HUES64 (cell line): Measurements from ENCODE around the gene TMEM171. TPM values are rescaled to one million over a fixed set of nuclear protein-coding genes. Genes with fewer than 3 reads are reported as not detected.

Experiments used
- H3K27ac ChIP-seq: 2 replicates; pipeline ENCODE4 v1.7.0; 2013; ENCODE audit warnings: low read depth, low read length, inconsistent platforms
- H3K27me3 ChIP-seq: 2 replicates; pipeline ENCODE4 v1.6.1; 2013; ENCODE audit warnings: mild to moderate bottlenecking, low read length; ENCODE audit not compliant: insufficient read depth
- H3K36me3 ChIP-seq: 2 replicates; pipeline ENCODE4 v1.6.1; 2013; ENCODE audit warnings: mild to moderate bottlenecking, low read length; ENCODE audit not compliant: insufficient read depth
- H3K4me1 ChIP-seq: 2 replicates; pipeline ENCODE4 v1.6.1; 2013; ENCODE audit warnings: mild to moderate bottlenecking, low read length, moderate library complexity; ENCODE audit not compliant: insufficient read depth
- H3K4me3 ChIP-seq: 2 replicates; pipeline ENCODE4 v1.5.1; 2013; ENCODE audit warnings: mild to moderate bottlenecking, low read length, moderate library complexity
- H3K9ac ChIP-seq: 2 replicates; pipeline ENCODE4 v1.6.1; 2013; ENCODE audit warnings: mild to moderate bottlenecking, low read depth, low read length
- H3K9me3 ChIP-seq: 2 replicates; pipeline ENCODE4 v1.6.1; 2013; ENCODE audit warnings: low read depth, low read length; ENCODE audit not compliant: insufficient read depth
- WGBS: fragments of 150-250, 120-280 bp; methylation state at CpG from one replicate; pipeline ENCODE4 v1.1.7; 2013; ENCODE audit warnings: missing lambda C conversion rate; 5-methylcytosine and 5-hydroxymethylcytosine counted together
- polyA plus RNA-seq, 2 experiments: library from polyadenylated mRNA; stranded (reverse); fragments of 50-300 nt; gene quantifications; one replicate each; pipeline ENCODE4 v1.2.3, GENCODE V29; 2013

The TMEM171 gene, protein sequence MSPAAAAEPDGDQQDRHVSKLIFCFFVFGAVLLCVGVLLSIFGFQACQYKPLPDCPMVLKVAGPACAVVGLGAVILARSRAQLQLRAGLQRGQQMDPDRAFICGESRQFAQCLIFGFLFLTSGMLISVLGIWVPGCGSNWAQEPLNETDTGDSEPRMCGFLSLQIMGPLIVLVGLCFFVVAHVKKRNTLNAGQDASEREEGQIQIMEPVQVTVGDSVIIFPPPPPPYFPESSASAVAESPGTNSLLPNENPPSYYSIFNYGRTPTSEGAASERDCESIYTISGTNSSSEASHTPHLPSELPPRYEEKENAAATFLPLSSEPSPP
- 0.55 TPM for polyA plus RNA-seq (2013, experiment 1 of 2)
- polyA plus RNA-seq (2013, experiment 2 of 2): 0.95 TPM

DNA sequence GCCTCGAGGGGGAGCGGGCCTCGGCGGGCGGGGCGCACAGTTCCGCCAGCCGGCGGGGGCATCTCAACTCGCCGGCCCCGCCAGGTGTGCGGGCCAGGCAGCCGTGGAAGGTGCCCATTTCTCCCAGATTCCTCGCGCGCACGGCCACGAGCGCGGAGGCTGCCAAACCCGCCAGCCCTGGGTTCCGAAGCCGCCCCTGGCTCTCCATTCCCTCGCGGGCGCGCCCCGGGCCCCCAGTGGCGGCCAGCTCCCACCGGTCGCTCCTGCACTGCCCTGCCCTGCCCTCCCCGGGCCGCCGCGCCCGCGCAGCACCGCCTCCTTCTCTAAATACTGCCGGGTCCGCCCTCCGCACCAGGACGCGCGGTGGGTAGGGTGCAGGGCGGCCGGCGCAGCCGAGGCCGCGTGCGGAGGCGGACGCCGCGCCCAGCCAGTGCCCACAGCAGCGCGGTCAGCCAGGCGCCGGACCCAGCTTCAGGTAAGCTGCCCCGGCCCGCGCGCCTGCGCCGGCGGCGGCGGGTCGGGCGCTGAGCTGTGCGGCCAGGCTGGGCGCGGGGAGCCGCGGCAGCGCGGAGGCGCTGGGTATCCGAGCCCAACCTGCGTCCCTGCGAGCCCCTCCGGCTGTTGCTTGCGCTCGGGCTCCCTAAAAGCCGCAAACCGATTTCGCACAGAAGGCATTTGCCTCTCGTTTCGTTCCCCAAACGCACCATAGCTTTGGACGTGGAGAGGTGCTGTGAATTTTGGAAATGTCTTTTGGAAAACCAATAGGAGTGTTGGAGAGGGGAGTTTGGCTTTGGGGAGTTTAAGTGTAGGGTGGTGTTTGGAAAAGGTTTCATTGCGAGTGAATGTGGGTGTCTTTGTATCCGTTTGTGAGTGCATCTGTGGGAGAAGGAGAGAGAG is at the start of gene TMEM171:
Gene TMEM171 (plus strand): TSS at position 354 of the 897 bp plus-strand sequence. CDS start 2,799 bp downstream, outside the sequence.
- Histone ChIP-seq H3K4me1 (peaks cover 3% of the 10 kb centered on the region; the same call in 1 of the 2 replicates), H3K36me3 (no peaks in the 10 kb centered on the region), H3K9me3 (no peaks in the 10 kb centered on the region), H3K27me3 (peaks cover 63% of the 10 kb centered on the region), H3K9ac (peak within 1 kb of the TSS; percentile 23), H3K27ac (no peak within 1 kb of the TSS), H3K4me3 (peak within 1 kb of the TSS; percentile 64)
- under 1% methylated on average over 94 of the region's 94 CpGs for WGBS

- H3K27me3 ChIP-seq: no peaks in the 10 kb centered on the region
- WGBS: 91% methylated on average over 4 of the region's 4 CpGs
- no peak overlapping the region for H3K4me3 ChIP-seq
- no peaks in the 10 kb centered on the region for H3K9me3 ChIP-seq
- H3K9ac ChIP-seq: no peak overlapping the region
- no peak overlapping the region for H3K27ac ChIP-seq
- no peaks in the 10 kb centered on the region for H3K4me1 ChIP-seq
- peaks cover 9% of the 10 kb centered on the region for H3K36me3 ChIP-seq
Observed at GRCh38 chr5:73081093-73081492, 39.3 kb upstream of the TMEM171 start.

GRCh38 chr5:73088026-73088425 is 32.3 kb upstream of the TMEM171 start:
- H3K4me1 ChIP-seq: no peaks in the 10 kb centered on the region
- WGBS: 93% methylated on average over 3 of the region's 4 CpGs
- H3K4me3 ChIP-seq: no peak overlapping the region
- peaks cover 5% of the 10 kb centered on the region for H3K36me3 ChIP-seq
- no peaks in the 10 kb centered on the region for H3K27me3 ChIP-seq
- no peak overlapping the region for H3K9ac ChIP-seq
- no peak overlapping the region for H3K27ac ChIP-seq
- H3K9me3 ChIP-seq: no peaks in the 10 kb centered on the region

DNA sequence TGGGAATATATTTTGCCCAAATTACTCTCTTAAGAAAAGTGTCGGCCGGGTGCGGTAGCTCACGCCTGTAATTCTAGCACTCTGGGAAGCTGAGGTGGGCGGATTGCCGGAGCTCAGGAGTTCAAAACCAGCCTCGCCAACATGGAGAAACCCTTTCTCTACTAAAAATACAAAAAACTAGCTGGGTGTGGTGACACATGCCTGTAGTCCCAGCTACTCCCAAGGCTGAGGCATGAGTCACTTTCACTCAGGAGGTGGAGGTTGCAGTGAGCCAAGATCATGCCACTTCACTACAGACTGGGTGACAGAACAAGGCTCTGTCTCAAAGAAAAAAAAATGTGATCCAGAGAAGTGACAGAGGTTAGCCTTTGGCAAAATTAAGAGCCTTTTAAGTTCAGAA is 26.4 kb upstream of the TMEM171 start:
- peaks cover 10% of the 10 kb centered on the region; the same call in 1 of the 2 replicates for H3K9me3 ChIP-seq
- 93% methylated on average over 7 of the region's 7 CpGs for WGBS
- H3K4me1 ChIP-seq: no peaks in the 10 kb centered on the region
- no peak overlapping the region for H3K27ac ChIP-seq
- H3K27me3 ChIP-seq: no peaks in the 10 kb centered on the region
- no peak overlapping the region for H3K4me3 ChIP-seq
- H3K36me3 ChIP-seq: no peaks in the 10 kb centered on the region
- no peak overlapping the region for H3K9ac ChIP-seq

- Histone ChIP-seq H3K4me3 (no peak overlapping the region), H3K36me3 (no peaks in the 10 kb centered on the region), H3K9me3 (peaks cover 10% of the 10 kb centered on the region; the same call in 1 of the 2 replicates), H3K9ac (no peak overlapping the region), H3K27me3 (no peaks in the 10 kb centered on the region), H3K27ac (no peak overlapping the region), H3K4me1 (no peaks in the 10 kb centered on the region)
- WGBS: 100% methylated on average over 1 of the region's 1 CpG
Observed at GRCh38 chr5:73094415-73094814, 26.0 kb upstream of the TMEM171 start.

- H3K27ac ChIP-seq: no peak overlapping the region
- no peaks in the 10 kb centered on the region for H3K36me3 ChIP-seq
- no peaks in the 10 kb centered on the region for H3K27me3 ChIP-seq
- H3K9ac ChIP-seq: no peak overlapping the region
- H3K4me3 ChIP-seq: no peak overlapping the region
- no peaks in the 10 kb centered on the region for H3K4me1 ChIP-seq
- peaks cover 10% of the 10 kb centered on the region; the same call in 1 of the 2 replicates for H3K9me3 ChIP-seq
- WGBS: 90% methylated on average over 6 of the region's 6 CpGs
Observed at GRCh38 chr5:73095564-73096238, 24.7 kb upstream of the TMEM171 start.

DNA sequence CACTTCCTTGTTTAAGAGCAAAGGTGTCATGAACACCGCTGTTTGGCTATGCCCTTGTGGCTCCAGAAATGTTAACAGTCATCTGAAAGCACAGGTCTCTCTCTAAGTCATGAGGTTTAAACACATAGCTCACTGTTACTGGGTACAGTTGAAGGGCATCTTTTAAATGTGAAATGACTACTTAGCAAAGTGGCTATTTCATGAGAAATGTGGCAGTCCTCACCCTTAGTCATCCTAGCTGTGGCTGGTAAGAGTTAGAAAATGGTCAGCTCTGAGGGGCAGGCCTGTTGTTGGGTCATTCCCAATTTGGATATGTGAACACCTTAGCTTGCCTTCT is 24.2 kb upstream of the TMEM171 start:
- Histone ChIP-seq H3K27ac (no peak overlapping the region), H3K36me3 (no peaks in the 10 kb centered on the region), H3K27me3 (no peaks in the 10 kb centered on the region), H3K4me1 (no peaks in the 10 kb centered on the region), H3K4me3 (no peak overlapping the region), H3K9me3 (peaks cover 10% of the 10 kb centered on the region; the same call in 1 of the 2 replicates), H3K9ac (no peak overlapping the region)
- 100% methylated on average over 1 of the region's 1 CpG for WGBS

GRCh38 chr5:73097740-73098139 is 22.6 kb upstream of the TMEM171 start:
- Histone ChIP-seq H3K9ac (no peak overlapping the region), H3K36me3 (no peaks in the 10 kb centered on the region), H3K4me3 (no peak overlapping the region), H3K27me3 (no peaks in the 10 kb centered on the region), H3K9me3 (peaks cover 10% of the 10 kb centered on the region; the same call in 1 of the 2 replicates), H3K4me1 (no peaks in the 10 kb centered on the region), H3K27ac (no peak overlapping the region)
- 83% methylated on average over 2 of the region's 2 CpGs for WGBS

DNA sequence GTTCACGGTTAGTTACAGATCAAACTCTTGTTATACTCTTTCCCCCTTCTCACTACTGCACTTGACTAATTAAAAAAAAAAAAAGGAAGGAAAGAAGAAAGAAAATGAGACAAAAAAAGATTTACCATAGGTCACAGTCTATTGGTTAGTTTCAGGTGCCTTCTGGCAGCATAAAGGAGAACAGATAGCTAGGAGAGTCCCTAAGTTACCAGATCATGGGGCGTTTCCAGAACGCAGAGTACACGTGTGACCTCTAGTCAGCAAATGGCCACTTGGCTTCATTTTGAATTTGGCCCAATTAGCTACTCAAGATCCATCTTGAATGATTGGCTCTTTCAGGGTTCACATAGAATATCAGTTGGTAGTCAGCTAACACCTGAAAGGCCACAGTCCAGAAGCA is 20.3 kb upstream of the TMEM171 start:
- 93% methylated on average over 3 of the region's 4 CpGs for WGBS

GRCh38 chr5:73103870-73104299 is 16.5 kb upstream of the TMEM171 start:
- no peak overlapping the region for H3K9ac ChIP-seq
- no peak overlapping the region for H3K27ac ChIP-seq
- H3K9me3 ChIP-seq: peaks cover 4% of the 10 kb centered on the region; the same call in 1 of the 2 replicates
- WGBS: 91% methylated on average over 3 of the region's 4 CpGs
- H3K27me3 ChIP-seq: no peaks in the 10 kb centered on the region
- H3K4me1 ChIP-seq: no peaks in the 10 kb centered on the region
- no peaks in the 10 kb centered on the region for H3K36me3 ChIP-seq
- H3K4me3 ChIP-seq: no peak overlapping the region

More for the DNA sequence above, 20.3 kb upstream of the TMEM171 start:
- Histone ChIP-seq H3K9me3 (peaks cover 10% of the 10 kb centered on the region; the same call in 1 of the 2 replicates), H3K27me3 (no peaks in the 10 kb centered on the region), H3K36me3 (no peaks in the 10 kb centered on the region), H3K4me3 (no peak overlapping the region), H3K27ac (no peak overlapping the region), H3K9ac (no peak overlapping the region), H3K4me1 (no peaks in the 10 kb centered on the region)
